ENCODE results near the gene TRIO.

Gene TRIO

DNA sequence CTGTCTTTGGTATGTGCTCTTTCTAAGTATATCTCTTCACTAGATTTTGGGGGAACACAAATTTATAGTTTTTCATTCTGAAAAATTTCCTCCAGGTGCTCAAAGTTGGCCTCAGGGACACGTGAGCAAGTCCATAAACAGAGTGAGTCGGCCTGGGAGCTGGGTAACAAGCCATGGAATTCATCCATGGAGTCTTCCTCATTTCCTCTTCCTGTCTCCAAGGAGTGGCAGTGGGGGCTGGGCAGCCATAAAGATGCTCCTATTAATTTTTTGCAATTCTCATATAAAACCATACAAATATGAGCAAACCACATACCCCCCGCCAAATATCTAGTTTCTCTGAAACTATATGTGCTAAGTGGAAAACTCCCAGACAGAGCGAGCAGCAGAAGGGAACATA is 301.9 kb downstream of the TRIO start:
- no peak for DNase-seq

GRCh38 chr5:14445576-14446290 is 302.6 kb downstream of the TRIO start:
- DNase-seq, result no peak

GRCh38 chr5:14447958-14448911 is 305.1 kb downstream of the TRIO start:
- no peak for DNase-seq

DNA sequence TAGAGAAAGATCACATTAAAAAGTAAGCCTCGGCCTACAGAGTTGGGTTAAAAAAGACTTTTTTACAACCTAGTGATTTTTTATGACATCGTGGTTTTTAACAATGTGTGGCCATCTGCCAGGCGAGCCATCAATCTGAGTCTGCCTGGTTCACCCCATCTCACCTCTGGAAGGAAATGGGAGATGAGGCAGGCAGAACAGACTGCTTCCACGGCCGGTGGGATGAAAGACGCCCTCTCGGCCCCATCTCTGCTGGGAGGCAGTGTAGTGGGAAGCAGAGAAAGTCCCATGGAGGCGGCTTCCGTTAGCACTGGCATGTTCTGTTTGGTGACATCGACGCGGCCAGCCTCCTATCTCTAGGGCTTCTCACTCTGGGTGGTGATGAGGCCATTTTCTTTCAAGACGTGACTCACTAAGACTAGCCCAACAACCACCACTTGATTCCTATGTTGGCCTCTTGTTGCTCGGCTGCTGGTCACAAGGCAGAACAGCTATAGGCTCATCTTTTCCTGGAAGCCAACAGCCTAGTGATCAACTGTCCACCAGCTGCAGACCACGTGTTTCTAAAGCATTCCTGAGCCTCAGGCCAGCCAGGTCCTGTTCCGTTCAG is 306.0 kb downstream of the TRIO start:
- no peak for DNase-seq

DNA sequence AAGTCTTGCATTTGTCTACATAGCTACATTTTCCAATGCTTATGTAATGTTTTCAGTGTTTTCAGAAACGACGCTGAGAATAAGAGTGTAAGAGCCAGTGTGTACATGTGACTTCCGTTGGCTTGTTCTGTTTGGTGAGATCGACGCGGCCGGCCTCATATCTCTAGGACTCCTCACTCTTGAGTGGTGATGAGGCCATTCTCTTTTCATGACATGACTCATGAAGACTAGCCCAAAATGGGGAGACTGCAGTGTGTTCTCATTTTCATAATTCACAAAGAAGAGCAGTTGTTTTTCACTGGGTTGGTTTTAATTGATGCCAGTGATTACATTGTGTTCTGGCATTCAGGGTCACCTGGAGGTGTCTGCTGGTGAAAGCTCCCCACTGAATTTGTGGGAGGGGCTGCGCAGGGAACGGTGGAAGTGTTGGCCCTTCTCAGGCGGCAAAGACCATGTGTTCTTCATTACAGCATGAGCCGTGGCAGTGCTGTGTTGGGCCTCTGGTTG is 306.9 kb downstream of the TRIO start:
- DNase-seq, result no peak

DNA sequence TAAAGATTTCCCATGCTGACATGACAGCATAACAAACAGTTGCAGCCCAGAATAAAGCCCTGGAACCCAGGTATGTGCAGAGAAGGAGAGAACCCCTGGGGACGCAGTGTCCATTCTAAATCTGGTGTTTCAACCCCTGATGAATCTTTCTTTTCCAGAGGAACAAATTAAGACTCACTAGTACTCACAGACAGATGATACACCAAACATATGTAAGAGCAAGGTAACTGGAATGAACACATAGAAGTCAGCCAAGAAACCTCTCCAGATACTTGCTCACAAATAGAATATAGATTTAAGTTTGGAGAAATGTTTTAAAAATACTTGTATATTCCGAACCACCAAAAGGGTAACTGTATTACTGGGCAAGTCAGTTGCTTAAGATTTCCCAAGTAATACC is 307.6 kb downstream of the TRIO start:
- DNase-seq, result no peak

GRCh38 chr5:14451871-14452270 is 308.7 kb downstream of the TRIO start:
- DNase-seq, result no peak

- no peak for DNase-seq
These were observed 309.7 kb downstream of the TRIO start for GRCh38 chr5:14452685-14453454.

DNA sequence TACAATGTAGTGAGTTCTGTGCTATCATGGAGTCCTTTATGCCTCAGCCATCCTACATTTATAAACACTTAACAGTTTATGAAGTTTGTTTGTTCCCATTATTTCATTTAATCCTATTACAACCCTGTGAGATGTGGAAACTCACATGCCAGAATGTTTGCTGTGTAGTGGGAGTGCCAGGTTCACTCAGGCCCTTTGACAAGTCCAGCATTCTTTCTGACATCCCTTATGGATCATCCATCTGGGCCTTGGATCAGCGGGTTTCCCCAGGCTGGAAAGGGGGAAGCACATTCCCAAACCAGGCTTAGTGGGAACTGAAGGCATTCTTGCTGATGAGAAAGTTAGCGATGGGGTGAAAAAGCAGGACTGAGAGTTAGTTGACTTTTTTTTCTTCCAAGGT is 310.3 kb downstream of the TRIO start:
- DNase-seq, result no peak

DNA sequence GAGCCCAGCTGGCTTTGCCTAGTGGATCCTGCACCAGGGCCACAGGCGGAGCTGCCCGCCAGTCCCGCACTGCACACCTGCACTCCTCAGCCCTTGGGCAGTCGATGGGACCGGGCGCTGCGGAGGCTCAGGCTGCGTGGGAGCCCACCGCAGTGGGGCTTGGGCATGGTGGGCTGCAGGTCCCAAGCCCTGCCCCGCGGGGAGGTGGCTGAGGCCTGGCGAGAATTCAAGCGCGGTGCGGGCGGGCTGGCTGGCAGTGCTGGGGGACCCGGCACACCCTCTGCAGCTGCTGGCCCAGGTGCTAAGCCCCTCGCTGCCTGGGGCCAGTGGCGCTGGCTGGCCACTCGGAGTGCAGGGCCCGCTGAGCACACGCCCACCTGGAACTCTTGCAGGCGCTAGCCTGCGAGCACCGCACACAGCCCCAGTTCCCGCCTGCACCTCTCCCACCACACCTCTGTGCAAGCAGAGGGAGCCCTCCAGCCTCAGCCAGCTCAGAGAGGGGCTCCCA is 312.7 kb downstream of the TRIO start:
- DNase-seq, result no peak

GRCh38 chr5:14457476-14457875 is 314.3 kb downstream of the TRIO start:
- DNase-seq, result no peak

GRCh38 chr5:14458414-14458813 is 315.3 kb downstream of the TRIO start:
- no peak for DNase-seq

- DNase-seq, result no peak
These were observed 317.8 kb downstream of the TRIO start for GRCh38 chr5:14460844-14461398.

DNA sequence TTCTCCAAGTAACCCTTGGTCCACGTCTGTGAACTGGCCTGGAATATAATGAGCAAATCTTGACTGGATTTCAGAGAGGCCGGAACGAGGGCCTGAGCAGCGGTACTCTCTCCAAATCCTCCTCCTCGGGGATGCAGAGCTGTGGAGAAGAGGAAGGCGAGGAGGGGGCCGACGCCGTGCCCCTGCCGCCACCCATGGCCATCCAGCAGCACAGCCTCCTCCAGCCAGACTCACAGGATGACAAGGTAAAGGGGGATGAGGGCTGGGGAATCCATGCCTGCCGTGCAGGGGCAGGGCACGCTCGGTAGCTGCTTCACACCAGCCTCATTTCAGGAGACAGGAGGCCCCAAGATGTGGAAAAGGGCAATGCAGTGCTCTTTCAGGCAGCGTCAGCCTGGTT is 319.5 kb downstream of the TRIO start:
- DNase-seq, result no peak

- DNase-seq, result no peak
These were observed 320.5 kb downstream of the TRIO start for GRCh38 chr5:14463629-14464028.

GRCh38 chr5:14464096-14464495 is 321.0 kb downstream of the TRIO start:
- no peak for DNase-seq

DNA sequence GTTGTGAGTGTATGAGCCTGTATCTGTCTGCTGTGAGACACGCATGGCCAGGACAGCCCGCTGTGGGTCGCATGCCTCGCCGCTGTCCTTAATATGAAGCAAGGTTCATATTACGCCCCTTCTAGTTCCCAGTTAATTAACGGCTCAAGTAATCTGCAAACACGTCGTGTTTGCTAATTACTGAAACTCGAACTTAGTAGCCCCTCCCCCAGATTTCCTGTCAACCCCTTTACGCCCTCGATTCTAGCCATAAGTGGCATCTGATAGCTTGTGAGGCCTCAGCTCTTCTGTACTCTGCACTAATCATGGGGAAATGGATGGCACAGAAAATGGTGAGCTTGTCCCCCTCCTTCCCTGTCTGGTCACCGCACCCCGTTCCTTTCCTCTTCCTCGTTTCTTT is 321.5 kb downstream of the TRIO start:
- no peak for DNase-seq

GRCh38 chr5:14465116-14465515 is 322.0 kb downstream of the TRIO start:
- no peak for DNase-seq

DNA sequence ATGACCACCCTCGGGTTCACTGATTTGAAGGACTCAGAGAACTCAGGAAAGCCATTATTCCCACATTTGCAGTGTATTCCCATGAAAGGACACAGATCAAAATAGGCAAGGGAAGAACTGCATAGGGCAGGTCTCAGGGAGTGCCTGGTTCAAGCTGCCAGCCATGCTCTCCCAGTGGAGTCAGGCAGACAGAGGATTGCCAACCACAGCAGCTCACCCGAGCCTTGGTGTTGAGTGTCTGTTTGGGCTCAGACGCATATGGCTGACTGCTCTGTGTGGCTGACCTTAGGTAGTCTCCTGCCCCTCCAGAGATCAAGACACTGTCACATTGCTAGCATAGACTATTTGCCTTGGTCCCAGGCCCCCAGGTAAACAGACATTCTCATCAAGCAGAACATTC is 322.6 kb downstream of the TRIO start:
- DNase-seq, result no peak

GRCh38 chr5:14467251-14467650 is 324.1 kb downstream of the TRIO start:
- DNase-seq, result no peak

- no peak for DNase-seq
These were observed 324.7 kb downstream of the TRIO start for GRCh38 chr5:14467886-14468285.

Measured in DMS 273 treated with DMSO at 0.1 percent for 48 hours (cell line).